Spleen (tissue), 7 donors: ENCODE measurements around the gene PIKFYVE.

Experiments used
- CTCF ChIP-seq, 11 experiments: fragments of 200-600 bp in 7 of 11; fragments of 450-650 bp in 4 of 11; sonication (generic) in 4 of 11; IDR thresholded peaks in 8 of 11; conservative IDR thresholded peaks in 3 of 11; 1 replicate in 7 of 11; 2 replicates in 4 of 11; pipeline versions ENCODE4 v1.4.0 to v1.8.0; 2016 to 2021; ENCODE audit warnings: antibody characterized with exemption in 11 of 11, inconsistent platforms in 4 of 11, mild to moderate bottlenecking in 1 of 11
- POLR2A ChIP-seq, 3 donors: fragments of 450-650 bp; IDR thresholded peaks; one replicate each; pipeline ENCODE4 v1.5.1; 2017; ENCODE audit warnings: antibody characterized with exemption in 3 of 3, mild to moderate bottlenecking in 1 of 3
- donor health status: DM: no; HTN: no; CAD: no; lungs with moderate emphysema.
- donor health status: DM: no; HTN: no; CAD: no.
- donor health status: DM: no; HTN: no; CAD: no.

GRCh38 chr2:208399201-208399600 is 133.1 kb downstream of the PIKFYVE start:
- no peak for TF ChIP-seq CTCF (IDR thresholded peaks at IDR 0.05 in 8 of 11, conservative IDR thresholded peaks at IDR 0.05 in 3 of 11)
- TF ChIP-seq POLR2A (IDR thresholded peaks at IDR 0.05) = no peak
